Measurements from ENCODE around the gene TMUB1. TPM values are rescaled to one million over a fixed set of nuclear protein-coding genes. Genes with fewer than 3 reads are reported as not detected.

Gene TMUB1, protein sequence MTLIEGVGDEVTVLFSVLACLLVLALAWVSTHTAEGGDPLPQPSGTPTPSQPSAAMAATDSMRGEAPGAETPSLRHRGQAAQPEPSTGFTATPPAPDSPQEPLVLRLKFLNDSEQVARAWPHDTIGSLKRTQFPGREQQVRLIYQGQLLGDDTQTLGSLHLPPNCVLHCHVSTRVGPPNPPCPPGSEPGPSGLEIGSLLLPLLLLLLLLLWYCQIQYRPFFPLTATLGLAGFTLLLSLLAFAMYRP
- total RNA-seq, result 36.3 TPM
- long read RNA-seq, transcript TMUB1-201 (3 exons, 1,353 nt), result major isoform, 36 of 66 reads
- long read RNA-seq, transcript TMUB1-203 (2 exons, 1,549 nt), result minor isoform, 26 of 66 reads
- long read RNA-seq, partial matches to known transcripts, result 1 of 66 reads
- long read RNA-seq, other reads (novel, unspliced or antisense), result 3 of 66 reads

DNA sequence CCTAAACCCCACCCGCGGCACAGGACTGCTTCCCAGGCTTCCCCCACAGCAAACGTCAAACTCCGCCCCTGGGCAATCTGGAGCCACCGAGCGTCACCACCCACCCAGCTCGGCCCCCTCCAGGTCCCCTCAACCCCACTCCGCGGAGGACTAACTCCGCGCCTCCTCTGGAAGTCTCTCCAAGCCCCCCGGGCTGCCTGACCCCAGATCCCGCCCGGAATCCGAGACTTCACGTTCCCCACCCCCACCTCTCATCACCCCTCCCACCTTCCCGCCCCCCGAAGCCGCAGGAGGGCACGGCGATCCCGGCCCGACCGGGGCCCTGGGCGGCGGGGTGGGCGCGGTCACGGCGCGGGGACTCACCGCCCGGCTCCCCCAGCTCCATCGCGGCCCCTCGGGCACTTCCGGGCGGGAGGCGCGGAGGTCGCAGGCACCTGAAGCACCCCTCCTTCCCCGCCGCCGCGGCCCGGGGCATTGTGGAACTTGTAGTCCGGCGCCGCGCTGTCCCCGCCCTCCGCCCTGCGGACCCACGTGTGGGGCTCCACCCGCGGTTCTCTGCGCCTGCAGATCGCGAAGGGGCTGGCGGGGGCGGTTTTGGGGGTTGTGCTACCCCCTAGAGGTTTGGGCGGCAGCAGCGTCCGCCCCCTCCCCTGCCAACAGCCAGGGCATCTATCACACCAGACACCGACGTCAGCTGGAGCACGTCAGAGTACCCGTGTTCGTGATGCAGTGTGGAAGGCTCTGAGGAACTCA, at the start of gene TMUB1:
TSS of gene TMUB1 (minus strand) at position 423 of the 753 bp plus-strand sequence. CDS start 930 bp downstream, outside the sequence.
- Histone ChIP-seq H3K27ac (peak within 1 kb of the TSS; percentile 82), H3K4me3 (peak within 1 kb of the TSS; percentile 71), H3K36me3 (no peaks in the 10 kb centered on the region), H3K27me3 (no peaks in the 10 kb centered on the region), H3K4me1 (peaks cover 59% of the 10 kb centered on the region), H3K9me3 (no peaks in the 10 kb centered on the region)
- TF ChIP-seq, protein P1, sequence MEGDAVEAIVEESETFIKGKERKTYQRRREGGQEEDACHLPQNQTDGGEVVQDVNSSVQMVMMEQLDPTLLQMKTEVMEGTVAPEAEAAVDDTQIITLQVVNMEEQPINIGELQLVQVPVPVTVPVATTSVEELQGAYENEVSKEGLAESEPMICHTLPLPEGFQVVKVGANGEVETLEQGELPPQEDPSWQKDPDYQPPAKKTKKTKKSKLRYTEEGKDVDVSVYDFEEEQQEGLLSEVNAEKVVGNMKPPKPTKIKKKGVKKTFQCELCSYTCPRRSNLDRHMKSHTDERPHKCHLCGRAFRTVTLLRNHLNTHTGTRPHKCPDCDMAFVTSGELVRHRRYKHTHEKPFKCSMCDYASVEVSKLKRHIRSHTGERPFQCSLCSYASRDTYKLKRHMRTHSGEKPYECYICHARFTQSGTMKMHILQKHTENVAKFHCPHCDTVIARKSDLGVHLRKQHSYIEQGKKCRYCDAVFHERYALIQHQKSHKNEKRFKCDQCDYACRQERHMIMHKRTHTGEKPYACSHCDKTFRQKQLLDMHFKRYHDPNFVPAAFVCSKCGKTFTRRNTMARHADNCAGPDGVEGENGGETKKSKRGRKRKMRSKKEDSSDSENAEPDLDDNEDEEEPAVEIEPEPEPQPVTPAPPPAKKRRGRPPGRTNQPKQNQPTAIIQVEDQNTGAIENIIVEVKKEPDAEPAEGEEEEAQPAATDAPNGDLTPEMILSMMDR (IDR thresholded peaks at IDR 0.05), result no peak
- ATAC-seq (peak; percentile 45), DNase-seq (peak; percentile 92)
- intact Hi-C loops (cut with DNase I), result no loop called here

- DNase-seq (no peak), ATAC-seq (no peak)
- TF ChIP-seq, protein P1 (IDR thresholded peaks at IDR 0.05), result no peak
- Histone ChIP-seq H3K4me3 (no peak overlapping the region), H3K27me3 (no peaks in the 10 kb centered on the region), H3K36me3 (peaks cover 94% of the 10 kb centered on the region), H3K27ac (no peak overlapping the region), H3K9me3 (no peaks in the 10 kb centered on the region), H3K4me1 (no peaks in the 10 kb centered on the region)
- intact Hi-C loops (cut with DNase I), result no loop called here
Measured at GRCh38 chr7:151132461-151133205, 49.3 kb upstream of the TMUB1 start.

GRCh38 chr7:151131592-151132293, 48.5 kb upstream of the TMUB1 start:
- TF ChIP-seq, protein P1 (IDR thresholded peaks at IDR 0.05), result no peak
- intact Hi-C loops (cut with DNase I), result no loop called here
- H3K4me1 ChIP-seq, result no peaks in the 10 kb centered on the region
- H3K36me3 ChIP-seq, result peaks cover 90% of the 10 kb centered on the region
- no peaks in the 10 kb centered on the region for H3K9me3 ChIP-seq
- no peak overlapping the region for H3K27ac ChIP-seq
- H3K27me3 ChIP-seq, result no peaks in the 10 kb centered on the region
- DNase-seq (no peak), ATAC-seq (no peak)
- H3K4me3 ChIP-seq, result no peak overlapping the region

GRCh38 chr7:151131224-151131591, 47.9 kb upstream of the TMUB1 start:
- Histone ChIP-seq H3K4me1 (no peaks in the 10 kb centered on the region), H3K27me3 (no peaks in the 10 kb centered on the region), H3K9me3 (no peaks in the 10 kb centered on the region), H3K27ac (no peak overlapping the region), H3K4me3 (no peak overlapping the region), H3K36me3 (peaks cover 87% of the 10 kb centered on the region)
- DNase-seq, result no peak
- no peak for ATAC-seq
- intact Hi-C loops (cut with DNase I), result no loop called here
- TF ChIP-seq, protein P1 (IDR thresholded peaks at IDR 0.05), result no peak

- peaks cover 82% of the 10 kb centered on the region for H3K36me3 ChIP-seq
- TF ChIP-seq, protein P1 (IDR thresholded peaks at IDR 0.05), result no peak
- no peak for DNase-seq
Measured at GRCh38 chr7:151130741-151131157, 47.5 kb upstream of the TMUB1 start.

More at GRCh38 chr7:151130741-151131157, 47.5 kb upstream of the TMUB1 start:
- ATAC-seq, result no peak
- no peak overlapping the region for H3K4me3 ChIP-seq
- intact Hi-C loops (cut with DNase I), result no loop called here
- H3K27me3 ChIP-seq, result no peaks in the 10 kb centered on the region
- H3K27ac ChIP-seq, result no peak overlapping the region
- H3K4me1 ChIP-seq, result no peaks in the 10 kb centered on the region
- H3K9me3 ChIP-seq, result no peaks in the 10 kb centered on the region
